ENCODE measurements around the gene FOXM1. TPM values are rescaled to one million over a fixed set of nuclear protein-coding genes. Genes with fewer than 3 reads are reported as not detected.

Gene FOXM1
- total and polyA plus RNA-seq, 2 donors from 2014 or later: 1.3 TPM

GRCh38 chr12:2826036-2826435 lies 50.9 kb downstream of the FOXM1 start:
- no peak for DNase-seq
- no peak overlapping the region for H3K27ac ChIP-seq (ENCODE audit: low read depth in 2 of 2, low read length in 2 of 2)
- no peak for TF ChIP-seq CTCF (IDR thresholded peaks at IDR 0.05; ENCODE audit: borderline replicate concordance, extremely low read depth, insufficient read depth)
- H3K36me3 ChIP-seq (ENCODE audit: control insufficient read depth in 2 of 3, insufficient read depth in 3 of 3, low read length in 3 of 3): peaks cover 6 to 69% (median 48%) of the 10 kb centered on the region in 3 donors
- intact Hi-C loops (cut with DNase I): no loop called here
- no peaks in the 10 kb centered on the region for H3K27me3 ChIP-seq (ENCODE audit: control insufficient read depth, insufficient read depth, low read length)
- no peak overlapping the region for H3K4me3 ChIP-seq (ENCODE audit: low read length in 3 of 3)
- no peak overlapping the region for H3K9ac ChIP-seq (ENCODE audit: low read length in 3 of 3)
- no peaks in the 10 kb centered on the region for H3K4me1 ChIP-seq (ENCODE audit: control insufficient read depth in 2 of 3, insufficient read depth in 2 of 3, low read depth in 1 of 3, low read length in 3 of 3)
- no peak for FAIRE-seq
- H3K9me3 ChIP-seq (ENCODE audit: control insufficient read depth in 2 of 3, insufficient read depth in 1 of 3, low read length in 3 of 3): no peaks in the 10 kb centered on the region

GRCh38 chr12:2825132-2825531 lies 51.8 kb downstream of the FOXM1 start:
- Histone ChIP-seq H3K27me3 (ENCODE audit: control insufficient read depth, insufficient read depth, low read length) (no peaks in the 10 kb centered on the region), H3K36me3 (ENCODE audit: control insufficient read depth in 2 of 3, insufficient read depth in 3 of 3, low read length in 3 of 3) (peaks cover 6 to 74% (median 44%) of the 10 kb centered on the region in 3 donors), H3K9ac (ENCODE audit: low read length in 3 of 3) (no peak overlapping the region), H3K9me3 (ENCODE audit: control insufficient read depth in 2 of 3, insufficient read depth in 1 of 3, low read length in 3 of 3) (no peaks in the 10 kb centered on the region), H3K4me3 (ENCODE audit: low read length in 3 of 3) (no peak overlapping the region), H3K27ac (ENCODE audit: low read depth in 2 of 2, low read length in 2 of 2) (no peak overlapping the region), H3K4me1 (ENCODE audit: control insufficient read depth in 2 of 3, insufficient read depth in 2 of 3, low read depth in 1 of 3, low read length in 3 of 3) (no peaks in the 10 kb centered on the region)
- no peak for DNase-seq
- no peak for FAIRE-seq
- TF ChIP-seq CTCF (IDR thresholded peaks at IDR 0.05; ENCODE audit: borderline replicate concordance, extremely low read depth, insufficient read depth): no peak
- intact Hi-C loops (cut with DNase I): no loop called here

- no peaks in the 10 kb centered on the region for H3K27me3 ChIP-seq (ENCODE audit: control insufficient read depth, insufficient read depth, low read length)
- H3K9me3 ChIP-seq (ENCODE audit: control insufficient read depth in 2 of 3, insufficient read depth in 1 of 3, low read length in 3 of 3): no peaks in the 10 kb centered on the region
- DNase-seq: no peak
Measured at GRCh38 chr12:2824541-2824940, 52.4 kb downstream of the FOXM1 start.

More at GRCh38 chr12:2824541-2824940, 52.4 kb downstream of the FOXM1 start:
- FAIRE-seq: no peak
- Histone ChIP-seq H3K4me1 (ENCODE audit: control insufficient read depth in 2 of 3, insufficient read depth in 2 of 3, low read depth in 1 of 3, low read length in 3 of 3) (no peaks in the 10 kb centered on the region), H3K27ac (ENCODE audit: low read depth in 2 of 2, low read length in 2 of 2) (no peak overlapping the region), H3K9ac (ENCODE audit: low read length in 3 of 3) (no peak overlapping the region), H3K36me3 (ENCODE audit: control insufficient read depth in 2 of 3, insufficient read depth in 3 of 3, low read length in 3 of 3) (peaks cover 6 to 79% (median 45%) of the 10 kb centered on the region in 3 donors), H3K4me3 (ENCODE audit: low read length in 3 of 3) (no peak overlapping the region)
- no peak for TF ChIP-seq CTCF (IDR thresholded peaks at IDR 0.05; ENCODE audit: borderline replicate concordance, extremely low read depth, insufficient read depth)
- intact Hi-C loops (cut with DNase I): no loop called here
